K562 (cell line): ENCODE results near the gene TOR3A. TPM values are rescaled to one million over a fixed set of nuclear protein-coding genes. Genes with fewer than 3 reads are reported as not detected.

Experiments used
- E2F3 ChIP-seq: fragments of 250-450 bp; sonication (Bioruptor Pico); IDR thresholded peaks from 2 replicates; pipeline ENCODE4 v1.4.0; 2020; ENCODE audit warnings: mild to moderate bottlenecking
- EZH2 ChIP-seq: IDR thresholded peaks from 2 replicates; pipeline ENCODE4 v1.6.1; 2012; ENCODE audit warnings: low read depth, mild to moderate bottlenecking, inconsistent platforms, low read length, borderline replicate concordance
- JUN ChIP-seq, 2 experiments: sonication (generic) in 1 of 2; formaldehyde crosslinking in 1 of 2; IDR thresholded peaks; 2 replicates each; pipeline versions ENCODE4 v1.6.1 to v1.8.0; 2012 to 2022; ENCODE audit warnings: borderline replicate concordance in 2 of 2, mild to moderate bottlenecking in 2 of 2, improper control_type of control experiment in 1 of 2, low read depth in 1 of 2, low read length in 1 of 2, missing genetic modification reagents in 1 of 2
- MAFK ChIP-seq: IDR thresholded peaks from 2 replicates; pipeline ENCODE4 v1.6.1; 2011; ENCODE audit warnings: low read length, improper control_type of control experiment
- MIER1 ChIP-seq: fragments of 450-650 bp; IDR thresholded peaks from 2 replicates; pipeline ENCODE4 v1.6.1; 2016; ENCODE audit warnings: antibody characterized with exemption, mild to moderate bottlenecking, low read depth
- POLR2H ChIP-seq: IDR thresholded peaks from 2 replicates; pipeline ENCODE4 v1.6.1; 2016; ENCODE audit warnings: missing genetic modification characterization, low read depth, mild to moderate bottlenecking, control low read depth, missing compliant biosample characterization, moderate library complexity
- SNRNP70 ChIP-seq: fragments of 200-400 bp; formaldehyde crosslinking; optimal IDR thresholded peaks from 2 replicates; pipeline ENCODE3; 2017; ENCODE audit warnings: low read depth, low read length
- SUPT5H ChIP-seq: fragments of 450-650 bp; IDR thresholded peaks from 2 replicates; pipeline ENCODE4 v1.6.1; 2016
- TAF15 ChIP-seq: fragments of 200-400 bp; formaldehyde crosslinking; IDR thresholded peaks from 2 replicates; pipeline ENCODE4 v1.6.1; 2017; ENCODE audit warnings: mild to moderate bottlenecking, low read depth, low read length, moderate library complexity
- ZNF253 ChIP-seq: fragments of 250-450 bp; sonication (Bioruptor Pico); conservative IDR thresholded peaks from 2 replicates; pipeline ENCODE4 v1.6.1; 2021; ENCODE audit warnings: mild to moderate bottlenecking
- ZNF324 ChIP-seq: fragments of 250-450 bp; sonication (Bioruptor Pico); IDR thresholded peaks from 2 replicates; pipeline ENCODE4 v1.4.0; 2020; ENCODE audit warnings: mild to moderate bottlenecking
- ZNF589 ChIP-seq: fragments of 200-800 bp; sonication (Bioruptor generic); IDR thresholded peaks from 2 replicates; pipeline ENCODE4 v1.6.1; 2016; ENCODE audit warnings: low read depth, missing genetic modification characterization, missing compliant biosample characterization
- polyA plus RNA-seq, 8 experiments: library from polyadenylated mRNA; depleted of rRNA in 4 of 8; stranded (reverse) in 5 of 8; unstranded in 3 of 8; fragments of >200 nt; fragmentation: Nextera tagmentation in 2 of 8; fragmentation: Illumina TruSeq in 1 of 8; extraction: Ambion mirVana in 2 of 8; extraction: Trizol in 1 of 8; gene quantifications; 2 replicates each; pipeline versions ENCODE4 v1.2.1 to v1.2.3, GENCODE V29; 2011 to 2014; ENCODE audit warnings: inconsistent platforms in 1 of 8, missing spikeins in 1 of 8
- total RNA-seq, 7 experiments: library from RNA; depleted of rRNA in 6 of 7; stranded (reverse); fragments of >200 nt in 6 of 7; fragmentation: Illumina TruSeq in 2 of 7; extraction: Trizol in 2 of 7; gene quantifications; 2 replicates each; pipeline versions ENCODE4 v1.2.1 to v1.2.3, GENCODE V29; 2011 to 2021; ENCODE audit warnings: low replicate concordance in 1 of 7
- TF ChIP-seq, protein P1 (sequence below): fragments of 200-800 bp; sonication (Bioruptor generic); IDR thresholded peaks from 2 replicates; pipeline ENCODE4 v1.6.1; 2017; ENCODE audit warnings: missing genetic modification characterization, missing compliant biosample characterization
- TF ChIP-seq, protein P2 (sequence below): sonication (generic); formaldehyde crosslinking; IDR thresholded peaks from 2 replicates; pipeline ENCODE4 v1.8.1; 2022; ENCODE audit warnings: missing genetic modification reagents
- TF ChIP-seq, protein P3 (sequence below): fragments of 150-350 bp; conservative IDR thresholded peaks from 2 replicates; pipeline ENCODE4 v1.6.1; 2014; ENCODE audit warnings: low read length
- TF ChIP-seq, protein P4 (sequence below): sonication (generic); formaldehyde crosslinking; IDR thresholded peaks from 2 replicates; pipeline ENCODE4 v1.8.1; 2023; ENCODE audit warnings: mild to moderate bottlenecking, missing genetic modification reagents
- TF ChIP-seq, protein P5 (sequence below): fragments of 250-450 bp; sonication (Bioruptor Pico); IDR thresholded peaks from 2 replicates; pipeline ENCODE4 v1.5.0; 2021

Gene TOR3A
- total and polyA plus RNA-seq, 9 of the 15 experiments (the other 6 are each of a cell fraction or from before 2014, with no cell fraction given), result 7.9 to 94.5 (median 39.7) TPM

DNA sequence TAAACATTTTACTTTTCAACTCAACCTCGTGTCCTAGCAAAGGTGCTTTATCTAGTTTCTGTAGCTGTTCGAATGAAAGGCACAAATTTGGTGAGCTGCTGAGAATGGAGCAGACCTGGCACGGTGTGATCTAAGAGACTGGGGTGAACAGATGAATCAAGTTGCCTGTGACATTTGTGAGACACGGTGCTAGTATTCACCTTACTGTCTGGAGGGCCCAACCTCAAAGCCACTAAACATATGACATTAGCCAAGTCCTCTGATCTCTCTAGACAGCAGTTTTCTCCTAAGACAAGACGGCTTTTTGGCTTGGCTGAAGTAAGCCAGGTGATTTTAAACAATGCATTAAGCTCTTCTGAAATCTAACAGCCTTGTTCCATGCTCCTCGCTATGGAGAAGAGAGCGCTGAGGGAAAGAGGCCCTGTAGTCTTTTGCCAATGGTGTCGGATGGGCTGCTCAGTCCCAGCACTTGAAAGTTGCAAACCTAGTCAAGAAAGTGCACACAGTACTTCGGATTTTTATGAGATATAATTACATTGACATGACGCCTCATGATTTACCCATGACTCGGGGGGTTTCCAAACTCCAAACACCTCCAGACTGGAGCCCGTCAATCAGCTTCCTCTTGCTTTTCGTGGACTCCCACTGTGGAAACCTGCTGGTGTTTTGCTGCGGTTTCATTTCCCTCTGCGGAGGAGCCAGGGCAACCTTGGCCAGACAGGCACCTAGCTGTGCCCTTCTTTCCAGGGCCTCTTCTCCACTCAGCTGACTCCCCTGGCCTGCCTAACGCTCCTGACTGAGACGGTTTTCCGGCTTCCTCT, 794 bp upstream of the TOR3A start (continued):
- TF ChIP-seq, protein P1, sequence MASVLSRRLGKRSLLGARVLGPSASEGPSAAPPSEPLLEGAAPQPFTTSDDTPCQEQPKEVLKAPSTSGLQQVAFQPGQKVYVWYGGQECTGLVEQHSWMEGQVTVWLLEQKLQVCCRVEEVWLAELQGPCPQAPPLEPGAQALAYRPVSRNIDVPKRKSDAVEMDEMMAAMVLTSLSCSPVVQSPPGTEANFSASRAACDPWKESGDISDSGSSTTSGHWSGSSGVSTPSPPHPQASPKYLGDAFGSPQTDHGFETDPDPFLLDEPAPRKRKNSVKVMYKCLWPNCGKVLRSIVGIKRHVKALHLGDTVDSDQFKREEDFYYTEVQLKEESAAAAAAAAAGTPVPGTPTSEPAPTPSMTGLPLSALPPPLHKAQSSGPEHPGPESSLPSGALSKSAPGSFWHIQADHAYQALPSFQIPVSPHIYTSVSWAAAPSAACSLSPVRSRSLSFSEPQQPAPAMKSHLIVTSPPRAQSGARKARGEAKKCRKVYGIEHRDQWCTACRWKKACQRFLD (CRISPR knock-in tag), result peak; percentile 65
- TF ChIP-seq ZNF324 (CRISPR knock-in tag) (peak; percentile 43; the same call in 1 of the 2 replicates), MIER1 (peak; percentile 55; the same call in 1 of the 2 replicates), MAFK (0 out of 2 replicates have a peak, but pooled peaks have one; percentile 10), SNRNP70 (peak; percentile 68), POLR2H (tag) (0 out of 2 replicates have a peak, but pooled peaks have one; percentile 64), ZNF253 (CRISPR knock-in tag) (no peak), EZH2 (no peak), TAF15 (no peak), ZNF589 (no peak), SUPT5H (0 out of 2 replicates have a peak, but pooled peaks have one; percentile 13), JUN (IDR thresholded peaks at IDR 0.05; ENCODE audit: borderline replicate concordance, low read depth, low read length) (no peak), JUN (CRISPR knock-in tag; IDR thresholded peaks at IDR 0.05; ENCODE audit: borderline replicate concordance) (no peak), E2F3 (CRISPR knock-in tag) (peak; percentile 66; the same call in 1 of the 2 replicates)
- TF ChIP-seq, protein P2, sequence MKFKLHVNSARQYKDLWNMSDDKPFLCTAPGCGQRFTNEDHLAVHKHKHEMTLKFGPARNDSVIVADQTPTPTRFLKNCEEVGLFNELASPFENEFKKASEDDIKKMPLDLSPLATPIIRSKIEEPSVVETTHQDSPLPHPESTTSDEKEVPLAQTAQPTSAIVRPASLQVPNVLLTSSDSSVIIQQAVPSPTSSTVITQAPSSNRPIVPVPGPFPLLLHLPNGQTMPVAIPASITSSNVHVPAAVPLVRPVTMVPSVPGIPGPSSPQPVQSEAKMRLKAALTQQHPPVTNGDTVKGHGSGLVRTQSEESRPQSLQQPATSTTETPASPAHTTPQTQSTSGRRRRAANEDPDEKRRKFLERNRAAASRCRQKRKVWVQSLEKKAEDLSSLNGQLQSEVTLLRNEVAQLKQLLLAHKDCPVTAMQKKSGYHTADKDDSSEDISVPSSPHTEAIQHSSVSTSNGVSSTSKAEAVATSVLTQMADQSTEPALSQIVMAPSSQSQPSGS (CRISPR knock-in tag), result no peak
- TF ChIP-seq, protein P3, sequence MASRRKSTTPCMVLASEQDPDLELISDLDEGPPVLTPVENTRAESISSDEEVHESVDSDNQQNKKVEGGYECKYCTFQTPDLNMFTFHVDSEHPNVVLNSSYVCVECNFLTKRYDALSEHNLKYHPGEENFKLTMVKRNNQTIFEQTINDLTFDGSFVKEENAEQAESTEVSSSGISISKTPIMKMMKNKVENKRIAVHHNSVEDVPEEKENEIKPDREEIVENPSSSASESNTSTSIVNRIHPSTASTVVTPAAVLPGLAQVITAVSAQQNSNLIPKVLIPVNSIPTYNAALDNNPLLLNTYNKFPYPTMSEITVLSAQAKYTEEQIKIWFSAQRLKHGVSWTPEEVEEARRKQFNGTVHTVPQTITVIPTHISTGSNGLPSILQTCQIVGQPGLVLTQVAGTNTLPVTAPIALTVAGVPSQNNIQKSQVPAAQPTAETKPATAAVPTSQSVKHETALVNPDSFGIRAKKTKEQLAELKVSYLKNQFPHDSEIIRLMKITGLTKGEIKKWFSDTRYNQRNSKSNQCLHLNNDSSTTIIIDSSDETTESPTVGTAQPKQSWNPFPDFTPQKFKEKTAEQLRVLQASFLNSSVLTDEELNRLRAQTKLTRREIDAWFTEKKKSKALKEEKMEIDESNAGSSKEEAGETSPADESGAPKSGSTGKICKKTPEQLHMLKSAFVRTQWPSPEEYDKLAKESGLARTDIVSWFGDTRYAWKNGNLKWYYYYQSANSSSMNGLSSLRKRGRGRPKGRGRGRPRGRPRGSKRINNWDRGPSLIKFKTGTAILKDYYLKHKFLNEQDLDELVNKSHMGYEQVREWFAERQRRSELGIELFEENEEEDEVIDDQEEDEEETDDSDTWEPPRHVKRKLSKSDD, result no peak
- TF ChIP-seq, protein P4, sequence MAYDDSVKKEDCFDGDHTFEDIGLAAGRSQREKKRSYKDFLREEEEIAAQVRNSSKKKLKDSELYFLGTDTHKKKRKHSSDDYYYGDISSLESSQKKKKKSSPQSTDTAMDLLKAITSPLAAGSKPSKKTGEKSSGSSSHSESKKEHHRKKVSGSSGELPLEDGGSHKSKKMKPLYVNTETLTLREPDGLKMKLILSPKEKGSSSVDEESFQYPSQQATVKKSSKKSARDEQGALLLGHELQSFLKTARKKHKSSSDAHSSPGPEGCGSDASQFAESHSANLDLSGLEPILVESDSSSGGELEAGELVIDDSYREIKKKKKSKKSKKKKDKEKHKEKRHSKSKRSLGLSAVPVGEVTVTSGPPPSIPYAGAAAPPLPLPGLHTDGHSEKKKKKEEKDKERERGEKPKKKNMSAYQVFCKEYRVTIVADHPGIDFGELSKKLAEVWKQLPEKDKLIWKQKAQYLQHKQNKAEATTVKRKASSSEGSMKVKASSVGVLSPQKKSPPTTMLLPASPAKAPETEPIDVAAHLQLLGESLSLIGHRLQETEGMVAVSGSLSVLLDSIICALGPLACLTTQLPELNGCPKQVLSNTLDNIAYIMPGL (CRISPR knock-in tag), result no peak
- TF ChIP-seq, protein P5, sequence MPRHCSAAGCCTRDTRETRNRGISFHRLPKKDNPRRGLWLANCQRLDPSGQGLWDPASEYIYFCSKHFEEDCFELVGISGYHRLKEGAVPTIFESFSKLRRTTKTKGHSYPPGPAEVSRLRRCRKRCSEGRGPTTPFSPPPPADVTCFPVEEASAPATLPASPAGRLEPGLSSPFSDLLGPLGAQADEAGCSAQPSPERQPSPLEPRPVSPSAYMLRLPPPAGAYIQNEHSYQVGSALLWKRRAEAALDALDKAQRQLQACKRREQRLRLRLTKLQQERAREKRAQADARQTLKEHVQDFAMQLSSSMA (CRISPR knock-in tag), result 0 out of 2 replicates have a peak, but pooled peaks have one; percentile 6
